BJ (cell line): Measurements from ENCODE around the gene TTL. TPM values are rescaled to one million over a fixed set of nuclear protein-coding genes. Genes with fewer than 3 reads are reported as not detected.
"Not testable (repeated sequence)": the region's sequence is repeated elsewhere in the genome, so short reads cannot be mapped to it uniquely, and the experiment has no call there.

Experiments used
- CTCF ChIA-PET: fragments of 350-600 bp; formaldehyde crosslinking; extraction: SDS; loops from one replicate; lab custom pipeline; 2021; ENCODE audit warnings: antibody characterized with exemption, inconsistent platforms; lab: Yijun Ruan, JAX
- POLR2A ChIA-PET: fragments of 300-600 bp; sonication (Branson Sonifier 250); formaldehyde crosslinking; extraction: SDS; loops from one replicate; lab custom pipeline; 2021; ENCODE audit warnings: antibody characterized with exemption; lab: Charles Lee
- DNase-seq: peaks from one replicate; pipeline ENCODE4 v3.0.0-alpha.2; 2011; ENCODE audit warnings: low read depth
- H3K27me3 ChIP-seq: 2 replicates; pipeline ENCODE4 v1.6.0; 2011; ENCODE audit warnings: low read length; ENCODE audit not compliant: control insufficient read depth, insufficient read depth
- H3K36me3 ChIP-seq: 2 replicates; pipeline ENCODE4 v1.5.1; 2011; ENCODE audit warnings: low read length; ENCODE audit not compliant: control insufficient read depth, insufficient read depth
- H3K4me3 ChIP-seq: 2 replicates; pipeline ENCODE4 v1.5.1; 2011; ENCODE audit warnings: low read depth, mild to moderate bottlenecking, control low read depth, low read length
- polyA plus RNA-seq: library from polyadenylated mRNA; depleted of rRNA; stranded (reverse); fragments of >200 nt; gene quantifications from 2 replicates; pipeline ENCODE4 v1.2.3, GENCODE V29; 2011
- TF ChIP-seq, protein P1 (sequence below): IDR thresholded peaks from 2 replicates; pipeline ENCODE4 v1.5.1; 2011; ENCODE audit warnings: low read depth, mild to moderate bottlenecking, control low read depth, inconsistent platforms, low read length, moderate library complexity; ENCODE audit not compliant: insufficient read depth

TTL gene
- polyA plus RNA-seq, 1 experiment: 11.1 TPM

DNA sequence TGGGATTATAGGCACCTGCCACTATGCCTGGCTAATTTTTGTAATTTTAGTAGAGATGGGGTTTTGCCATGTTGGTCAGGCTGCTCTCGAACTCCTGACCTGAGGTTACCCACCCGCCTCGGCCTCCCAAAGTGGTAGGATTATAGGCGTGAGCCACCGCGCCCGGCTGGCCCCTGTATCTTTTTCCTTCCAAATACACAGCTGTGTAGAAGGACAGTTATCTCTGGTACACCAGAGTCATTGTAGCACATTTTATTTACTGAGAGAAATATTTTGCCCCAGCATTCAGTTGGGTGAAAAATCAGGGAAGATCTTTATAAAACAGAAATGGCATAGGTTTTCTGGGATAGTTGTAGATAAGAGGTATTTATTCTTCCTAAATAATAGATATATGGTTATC lies 36.9 kb downstream of the TTL start:
- peaks cover 12% of the 10 kb centered on the region for H3K36me3 ChIP-seq
- POLR2A ChIA-PET: no interaction called here
- TF ChIP-seq, protein P1, sequence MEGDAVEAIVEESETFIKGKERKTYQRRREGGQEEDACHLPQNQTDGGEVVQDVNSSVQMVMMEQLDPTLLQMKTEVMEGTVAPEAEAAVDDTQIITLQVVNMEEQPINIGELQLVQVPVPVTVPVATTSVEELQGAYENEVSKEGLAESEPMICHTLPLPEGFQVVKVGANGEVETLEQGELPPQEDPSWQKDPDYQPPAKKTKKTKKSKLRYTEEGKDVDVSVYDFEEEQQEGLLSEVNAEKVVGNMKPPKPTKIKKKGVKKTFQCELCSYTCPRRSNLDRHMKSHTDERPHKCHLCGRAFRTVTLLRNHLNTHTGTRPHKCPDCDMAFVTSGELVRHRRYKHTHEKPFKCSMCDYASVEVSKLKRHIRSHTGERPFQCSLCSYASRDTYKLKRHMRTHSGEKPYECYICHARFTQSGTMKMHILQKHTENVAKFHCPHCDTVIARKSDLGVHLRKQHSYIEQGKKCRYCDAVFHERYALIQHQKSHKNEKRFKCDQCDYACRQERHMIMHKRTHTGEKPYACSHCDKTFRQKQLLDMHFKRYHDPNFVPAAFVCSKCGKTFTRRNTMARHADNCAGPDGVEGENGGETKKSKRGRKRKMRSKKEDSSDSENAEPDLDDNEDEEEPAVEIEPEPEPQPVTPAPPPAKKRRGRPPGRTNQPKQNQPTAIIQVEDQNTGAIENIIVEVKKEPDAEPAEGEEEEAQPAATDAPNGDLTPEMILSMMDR: no peak
- no peaks in the 10 kb centered on the region for H3K27me3 ChIP-seq
- CTCF ChIA-PET: no interaction called here
- no peak overlapping the region for H3K4me3 ChIP-seq
- no peak for DNase-seq

DNA sequence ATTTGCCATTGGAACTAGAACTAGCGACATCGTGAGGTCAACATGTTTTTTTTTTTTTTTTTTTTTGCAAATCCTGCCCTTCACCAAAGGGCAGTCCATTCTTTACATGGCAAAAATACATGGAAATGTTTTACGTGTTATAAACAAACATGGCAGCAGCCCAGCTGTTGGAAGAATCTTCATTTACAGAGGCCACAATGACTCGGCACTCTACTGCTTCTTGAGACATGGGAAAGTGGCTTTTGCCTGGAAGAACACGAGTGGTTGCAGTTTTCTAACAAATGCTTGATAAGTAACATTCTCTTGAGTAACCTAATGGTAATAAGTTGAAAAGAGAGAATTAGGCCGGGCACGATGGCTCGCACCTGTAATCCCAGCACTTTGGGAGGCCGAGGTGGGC lies 37.5 kb downstream of the TTL start:
- no peak overlapping the region for H3K4me3 ChIP-seq
- CTCF ChIA-PET: no interaction called here
- TF ChIP-seq, protein P1: no peak
- no peak for DNase-seq
- POLR2A ChIA-PET: no interaction called here
- H3K27me3 ChIP-seq: no peaks in the 10 kb centered on the region
- H3K36me3 ChIP-seq: peaks cover 12% of the 10 kb centered on the region

DNA sequence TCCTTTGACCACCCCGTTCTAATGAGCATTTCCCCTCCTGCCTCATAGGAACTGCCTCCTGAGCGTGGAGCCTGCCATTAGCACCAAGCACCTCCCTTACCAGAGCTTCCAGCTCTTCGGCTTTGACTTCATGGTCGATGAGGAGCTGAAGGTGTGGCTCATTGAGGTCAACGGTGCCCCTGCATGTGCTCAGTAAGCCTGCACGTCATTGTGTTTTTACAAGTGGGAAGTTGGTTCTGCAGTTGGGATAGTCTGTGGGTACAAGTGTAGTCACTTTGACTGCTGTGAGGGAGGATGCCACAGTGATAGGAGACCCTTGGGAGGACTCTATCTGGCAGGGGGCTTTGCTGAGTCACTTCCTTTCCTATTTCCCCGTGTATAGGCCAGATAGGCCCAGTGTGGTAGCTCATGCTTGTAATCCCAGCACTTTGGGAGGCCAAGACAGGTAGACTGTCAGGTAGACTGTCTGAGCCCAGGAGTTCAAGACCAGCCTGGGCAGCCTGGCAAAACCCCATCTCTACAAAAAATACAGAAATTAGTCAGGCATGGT lies 38.4 kb downstream of the TTL start:
- TF ChIP-seq, protein P1: no peak
- H3K36me3 ChIP-seq: peaks cover 12% of the 10 kb centered on the region
- CTCF ChIA-PET: no interaction called here
- H3K4me3 ChIP-seq: no peak overlapping the region
- H3K27me3 ChIP-seq: no peaks in the 10 kb centered on the region
- POLR2A ChIA-PET: no interaction called here
- no peak for DNase-seq

DNA sequence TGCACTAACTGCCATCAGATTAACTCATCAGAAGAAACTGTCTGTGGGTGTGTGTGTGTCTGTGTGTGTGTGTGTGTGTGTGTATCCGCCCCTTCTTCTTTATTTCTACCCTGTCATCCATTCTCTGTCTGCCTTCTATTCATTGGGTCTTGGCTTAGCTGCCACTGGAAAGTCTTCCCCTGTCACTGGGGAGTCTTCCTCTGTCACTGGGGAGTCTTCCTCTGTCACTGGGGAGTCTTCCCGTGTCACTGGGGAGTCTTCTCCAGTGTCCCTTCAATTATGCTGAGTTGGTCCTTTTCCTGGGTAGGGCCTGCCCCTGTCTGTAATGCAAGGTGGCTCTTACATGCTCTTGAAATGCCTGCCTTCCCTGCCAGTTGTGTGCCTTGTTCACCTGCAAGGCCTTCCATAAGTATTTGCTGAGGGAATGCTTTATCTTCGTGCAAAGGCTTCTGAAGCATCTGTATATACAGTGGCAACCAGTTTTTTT lies 41.4 kb downstream of the TTL start:
- CTCF ChIA-PET: interaction anchor here (1.4 kb wide), 1 partner anchor 12 kb away, joined by 4 read pairs; no protein-coding TSS in a partner anchor
- TF ChIP-seq, protein P1: no peak

DNA sequence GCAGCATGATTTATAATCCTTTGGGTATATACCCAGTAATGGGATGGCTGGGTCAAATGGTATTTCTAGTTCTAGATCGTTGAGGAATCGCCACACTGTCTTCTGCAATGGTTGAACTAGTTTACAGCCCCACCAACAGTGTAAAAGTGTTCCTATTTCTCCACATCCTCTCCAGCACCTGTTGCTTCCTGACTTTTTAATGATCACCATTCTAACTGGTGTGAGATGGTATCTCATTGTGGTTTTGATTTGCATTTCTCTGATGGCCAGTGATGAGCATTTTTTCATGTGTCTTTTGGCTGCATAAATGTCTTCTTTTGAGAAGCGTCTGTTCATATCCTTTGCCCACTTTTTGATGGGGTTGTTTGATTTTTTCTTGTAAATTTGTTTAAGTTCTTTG lies 42.3 kb downstream of the TTL start:
- H3K27me3 ChIP-seq, H3K4me3 ChIP-seq, DNase-seq, POLR2A ChIA-PET, CTCF ChIA-PET: not testable (repeated sequence)
- H3K36me3 ChIP-seq: peaks cover 17% of the 10 kb centered on the region

More for the DNA sequence above, 41.4 kb downstream of the TTL start:
- Histone ChIP-seq H3K4me3 (no peak overlapping the region), H3K27me3 (no peaks in the 10 kb centered on the region), H3K36me3 (peaks cover 12% of the 10 kb centered on the region)
- DNase-seq: no peak
- POLR2A ChIA-PET: no interaction called here

DNA sequence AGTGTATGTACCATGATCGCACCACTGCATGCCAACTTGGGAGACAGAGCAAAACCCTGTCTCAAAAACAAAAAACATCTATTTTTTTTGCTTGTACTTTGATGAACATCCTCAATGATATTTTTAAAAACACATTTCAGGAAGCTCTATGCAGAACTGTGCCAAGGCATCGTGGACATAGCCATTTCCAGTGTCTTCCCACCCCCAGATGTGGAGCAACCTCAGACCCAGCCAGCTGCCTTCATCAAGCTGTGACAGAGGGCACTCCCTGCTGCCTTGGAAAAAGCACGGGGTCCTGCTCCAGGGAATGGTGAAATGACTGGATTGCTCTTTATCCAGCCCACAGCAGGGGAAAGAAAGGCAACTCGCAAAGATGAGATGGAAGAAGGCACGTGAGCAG lies 46.6 kb downstream of the TTL start:
- H3K36me3 ChIP-seq: peaks cover 9% of the 10 kb centered on the region; the same call in 1 of the 2 replicates
- ChIA-PET POLR2A (no interaction called here), CTCF (interaction anchor here (0.8 kb wide), 1 partner anchor 47 kb away, joined by 3 read pairs; no protein-coding TSS in a partner anchor)
- no peaks in the 10 kb centered on the region for H3K27me3 ChIP-seq
- TF ChIP-seq, protein P1: no peak
- no peak overlapping the region for H3K4me3 ChIP-seq
- DNase-seq: no peak
